SK-N-SH (cell line): ENCODE data around the gene ABCC4.

Experiments used
- GATA2 ChIP-seq: sonication (generic); formaldehyde crosslinking; IDR thresholded peaks from 2 replicates; pipeline ENCODE4 v1.5.0; 2020; ENCODE audit warnings: mild to moderate bottlenecking, missing genetic modification reagents
- JUND ChIP-seq: IDR thresholded peaks from 2 replicates; pipeline ENCODE4 v1.4.0; 2012
- NRF1 ChIP-seq: IDR thresholded peaks from 2 replicates; pipeline ENCODE4 v1.6.1; 2012; ENCODE audit warnings: low read depth, mild to moderate bottlenecking, low read length
- POLR2AphosphoS5 ChIP-seq: IDR thresholded peaks from 2 replicates; pipeline ENCODE4 v1.6.1; 2012; ENCODE audit warnings: low read depth, low read length
- TCF12 ChIP-seq: IDR thresholded peaks from 2 replicates; pipeline ENCODE4 v1.4.0; 2012
- TEAD4 ChIP-seq: IDR thresholded peaks from 2 replicates; pipeline ENCODE4 v1.4.0; 2012; ENCODE audit warnings: mild to moderate bottlenecking, borderline replicate concordance; ENCODE audit not compliant: insufficient read depth
- YY1 ChIP-seq: IDR thresholded peaks from 2 replicates; pipeline ENCODE4 v1.4.0; 2012; ENCODE audit warnings: low read depth, mild to moderate bottlenecking
- TF ChIP-seq, protein P1 (sequence below): fragments of 200-600 bp; sonication (generic); IDR thresholded peaks from 2 replicates; pipeline ENCODE4 v1.6.1; 2017; ENCODE audit warnings: antibody characterized with exemption, mild to moderate bottlenecking, moderate library complexity

DNA sequence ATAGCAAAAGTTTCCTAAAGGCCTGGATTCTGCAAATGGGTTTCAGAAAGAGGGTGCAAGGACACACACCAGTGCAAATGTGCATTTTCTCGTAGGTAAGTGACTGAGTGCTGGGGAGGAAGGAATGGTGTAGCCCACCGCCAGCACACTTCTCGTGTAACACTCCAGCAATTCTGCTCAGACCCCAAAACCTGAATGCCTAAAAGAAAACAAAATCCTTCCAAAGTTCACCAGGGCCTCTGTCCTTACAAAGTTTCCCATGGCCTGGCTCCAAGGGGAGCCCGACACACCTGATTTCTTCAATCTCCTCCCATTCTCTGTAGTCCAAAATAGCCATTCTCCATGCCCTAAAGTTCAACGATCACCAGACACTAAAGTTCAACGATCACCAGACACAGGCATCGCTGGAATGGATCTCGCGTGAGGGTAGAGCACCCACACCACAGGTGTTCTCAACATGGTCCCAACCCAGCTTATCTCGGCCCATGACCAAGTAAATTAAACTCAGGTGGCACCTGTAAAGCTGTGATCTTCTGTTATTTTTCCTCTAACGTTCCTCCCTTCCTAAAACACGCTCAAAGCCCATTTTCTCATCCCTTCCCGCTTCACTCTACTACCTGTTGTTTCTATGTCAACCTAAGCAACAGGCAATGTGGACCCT lies 46.0 kb downstream of the ABCC4 start:
- TF ChIP-seq TEAD4 (no peak), NRF1 (no peak), TCF12 (no peak), GATA2 (CRISPR knock-in tag) (no peak), POLR2AphosphoS5 (no peak), JUND (no peak), YY1 (no peak)
- TF ChIP-seq, protein P1, sequence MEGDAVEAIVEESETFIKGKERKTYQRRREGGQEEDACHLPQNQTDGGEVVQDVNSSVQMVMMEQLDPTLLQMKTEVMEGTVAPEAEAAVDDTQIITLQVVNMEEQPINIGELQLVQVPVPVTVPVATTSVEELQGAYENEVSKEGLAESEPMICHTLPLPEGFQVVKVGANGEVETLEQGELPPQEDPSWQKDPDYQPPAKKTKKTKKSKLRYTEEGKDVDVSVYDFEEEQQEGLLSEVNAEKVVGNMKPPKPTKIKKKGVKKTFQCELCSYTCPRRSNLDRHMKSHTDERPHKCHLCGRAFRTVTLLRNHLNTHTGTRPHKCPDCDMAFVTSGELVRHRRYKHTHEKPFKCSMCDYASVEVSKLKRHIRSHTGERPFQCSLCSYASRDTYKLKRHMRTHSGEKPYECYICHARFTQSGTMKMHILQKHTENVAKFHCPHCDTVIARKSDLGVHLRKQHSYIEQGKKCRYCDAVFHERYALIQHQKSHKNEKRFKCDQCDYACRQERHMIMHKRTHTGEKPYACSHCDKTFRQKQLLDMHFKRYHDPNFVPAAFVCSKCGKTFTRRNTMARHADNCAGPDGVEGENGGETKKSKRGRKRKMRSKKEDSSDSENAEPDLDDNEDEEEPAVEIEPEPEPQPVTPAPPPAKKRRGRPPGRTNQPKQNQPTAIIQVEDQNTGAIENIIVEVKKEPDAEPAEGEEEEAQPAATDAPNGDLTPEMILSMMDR = no peak
